Dermis blood vessel endothelial cell (primary cell): ENCODE measurements around the gene FURIN. TPM values are rescaled to one million over a fixed set of nuclear protein-coding genes. Genes with fewer than 3 reads are reported as not detected.
"Not testable (repeated sequence)": the region's sequence is repeated elsewhere in the genome, so short reads cannot be mapped to it uniquely, and the experiment has no call there.

Source experiments
- DNase-seq: peaks from one replicate; pipeline ENCODE4 v3.0.0; 2010
- total RNA-seq: library from RNA; depleted of rRNA; stranded (reverse); fragments of >200 nt; gene quantifications from 2 replicates; pipeline ENCODE4 v1.2.3, GENCODE V29; 2014

Gene FURIN
- total RNA-seq, 1 donor from 2014 or later: 67.2 TPM

GRCh38 chr15:90883976-90884718 lies 15.8 kb downstream of the FURIN start, which contains the start of gene FES:
TSS of gene FES (plus strand) at chr15:90884504. CDS start at chr15:90885046, 542 bp downstream.
- DNase-seq: peak; percentile 77

- DNase-seq: peak; percentile 27
These were observed 16.5 kb downstream of the FURIN start for GRCh38 chr15:90884719-90885431.

DNA sequence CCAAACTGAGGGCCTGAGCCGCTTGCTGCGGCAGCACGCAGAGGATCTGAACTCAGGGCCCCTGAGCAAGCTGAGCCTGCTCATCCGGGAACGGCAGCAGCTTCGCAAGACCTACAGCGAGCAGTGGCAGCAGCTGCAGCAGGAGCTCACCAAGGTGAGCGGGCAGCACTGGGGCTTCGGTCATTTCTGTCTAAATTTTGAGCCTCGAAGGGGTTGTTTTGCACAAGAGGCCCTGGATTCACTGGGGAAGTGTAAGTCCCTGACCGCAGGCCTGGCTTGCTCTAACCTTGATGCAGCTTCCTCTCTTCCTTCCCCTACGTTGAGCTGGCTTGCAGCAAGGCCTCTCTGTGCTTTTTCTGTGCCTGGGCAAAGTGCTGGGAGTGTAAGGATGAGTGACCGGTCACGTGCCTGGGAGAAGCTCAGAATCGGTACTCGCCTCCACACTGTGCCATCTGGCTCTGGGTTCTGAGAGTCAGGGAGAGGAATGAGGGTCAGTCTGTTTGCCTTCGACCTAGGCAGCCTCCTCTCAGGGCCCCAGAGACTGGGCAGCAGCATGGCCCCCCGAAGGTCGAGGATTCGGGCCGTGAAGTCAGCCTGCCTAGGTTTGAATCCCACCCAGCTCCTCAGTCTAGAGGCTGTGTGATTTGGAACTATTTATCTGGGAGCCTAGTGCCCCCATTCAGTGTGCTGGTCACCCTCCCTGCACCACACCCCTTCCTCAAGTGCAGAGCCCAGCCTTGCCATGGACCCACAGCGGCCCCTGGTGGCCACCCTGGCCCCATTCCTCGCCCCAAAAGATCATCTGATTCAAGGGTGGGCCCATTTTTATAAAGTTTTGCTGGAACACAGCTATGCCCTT lies 17.3 kb downstream of the FURIN start:
- DNase-seq: peak; percentile 85

DNA sequence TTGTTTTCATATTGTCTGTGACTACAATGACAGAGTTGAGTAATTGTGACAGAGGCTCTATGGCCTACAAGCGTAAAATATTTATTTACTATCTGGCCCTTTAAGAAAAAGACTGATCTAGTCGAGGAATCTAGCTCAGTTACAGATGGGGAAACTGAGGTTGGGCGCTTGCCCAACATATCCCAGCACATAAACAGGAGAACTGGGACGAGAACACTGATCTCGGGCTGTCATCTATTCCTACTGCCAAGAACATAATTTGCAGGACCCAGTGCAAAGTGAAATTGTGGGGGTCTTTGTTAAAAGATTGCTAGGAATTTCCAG lies 17.9 kb downstream of the FURIN start:
- no peak for DNase-seq

DNA sequence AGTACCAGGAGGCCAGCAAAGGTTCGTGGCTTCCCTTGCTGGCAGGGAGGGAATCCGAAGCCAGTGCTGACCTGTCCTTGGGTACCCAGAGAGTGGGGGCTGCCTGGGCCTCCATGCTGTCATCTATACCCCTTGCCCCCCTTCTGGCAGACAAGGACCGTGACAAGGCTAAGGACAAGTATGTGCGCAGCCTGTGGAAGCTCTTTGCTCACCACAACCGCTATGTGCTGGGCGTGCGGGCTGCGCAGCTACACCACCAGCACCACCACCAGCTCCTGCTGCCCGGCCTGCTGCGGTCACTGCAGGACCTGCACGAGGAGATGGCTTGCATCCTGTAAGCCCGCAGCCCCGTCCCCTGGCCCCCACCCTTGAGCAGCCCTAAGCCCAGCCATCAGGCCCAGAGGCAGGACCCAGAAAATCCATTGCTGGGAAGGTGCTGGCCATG lies 18.7 kb downstream of the FURIN start:
- no peak for DNase-seq

- no peak for DNase-seq
These were observed 20.9 kb downstream of the FURIN start for GRCh38 chr15:90889313-90889730.

- no peak for DNase-seq
These were observed 21.5 kb downstream of the FURIN start for GRCh38 chr15:90889736-90890456.

DNA sequence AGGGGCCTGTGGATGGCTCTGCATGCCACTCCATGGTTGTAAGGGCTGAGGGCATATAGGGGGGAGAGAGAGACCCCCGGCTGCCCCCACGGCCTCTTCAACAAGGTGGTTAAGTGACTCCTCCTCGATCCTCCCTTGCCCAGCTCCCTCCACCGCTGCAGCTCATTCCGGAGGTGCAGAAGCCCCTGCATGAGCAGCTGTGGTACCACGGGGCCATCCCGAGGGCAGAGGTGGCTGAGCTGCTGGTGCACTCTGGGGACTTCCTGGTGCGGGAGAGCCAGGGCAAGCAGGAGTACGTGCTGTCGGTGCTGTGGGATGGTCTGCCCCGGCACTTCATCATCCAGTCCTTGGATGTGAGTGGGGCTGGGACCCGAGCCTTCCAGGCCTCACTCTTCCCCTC lies 22.5 kb downstream of the FURIN start:
- no peak for DNase-seq

- no peak for DNase-seq
These were observed 23.1 kb downstream of the FURIN start for GRCh38 chr15:90891346-90891949.

DNA sequence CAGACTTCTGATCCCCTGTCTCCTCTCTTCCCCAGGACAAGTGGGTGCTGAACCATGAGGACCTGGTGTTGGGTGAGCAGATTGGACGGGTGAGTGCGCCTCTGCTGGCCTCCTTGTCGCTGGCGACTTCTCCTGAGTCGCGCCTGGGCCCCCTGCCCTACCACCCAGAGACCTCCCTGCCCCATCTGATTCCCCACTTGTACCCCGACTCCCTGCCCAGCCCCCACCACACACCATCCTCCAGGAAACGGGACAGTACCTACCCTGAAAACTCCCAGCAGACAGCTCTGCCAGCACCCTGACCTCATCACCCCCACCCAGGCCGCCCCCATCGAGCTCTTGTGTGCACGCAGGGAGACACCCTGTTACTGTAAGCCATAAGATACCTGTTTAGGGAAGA lies 23.6 kb downstream of the FURIN start:
- DNase-seq: no peak

- no peak for DNase-seq
These were observed 24.2 kb downstream of the FURIN start for GRCh38 chr15:90892498-90893174.

- no peak for DNase-seq
These were observed 25.0 kb downstream of the FURIN start for GRCh38 chr15:90893175-90894090.

- peak; percentile 44 for DNase-seq
These were observed 27.3 kb downstream of the FURIN start for GRCh38 chr15:90895571-90896117.

DNA sequence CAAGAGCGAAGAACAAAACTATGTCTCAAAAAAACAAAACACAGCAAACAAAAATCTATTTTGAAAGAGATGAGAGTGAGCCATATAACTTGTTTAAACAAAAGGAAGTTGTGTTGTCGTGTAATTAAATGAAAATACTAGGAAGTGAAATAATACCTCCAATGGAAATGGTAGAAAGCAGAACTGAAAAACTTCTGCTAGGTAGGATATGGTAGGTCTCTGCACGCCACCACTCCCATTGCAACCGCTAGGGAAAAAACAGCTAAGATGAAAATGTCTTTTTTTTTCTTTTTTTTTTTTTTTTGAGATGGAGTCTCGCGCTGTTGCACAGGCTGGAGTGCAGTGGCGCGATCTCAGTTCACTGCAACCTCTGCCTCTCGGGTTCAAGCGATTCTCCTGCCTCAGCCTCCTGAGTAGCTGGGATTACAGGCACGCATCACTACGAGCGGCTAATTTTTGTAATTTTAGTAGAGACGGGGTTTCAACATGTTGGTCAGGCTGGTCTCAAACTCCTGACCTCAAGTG lies 28.8 kb downstream of the FURIN start:
- DNase-seq: not testable (repeated sequence)

GRCh38 chr15:90901175-90902039 lies 33.0 kb downstream of the FURIN start:
- peak; percentile 7 for DNase-seq

- peak; percentile 83 for DNase-seq
These were observed 33.9 kb downstream of the FURIN start for GRCh38 chr15:90902040-90902839.

- DNase-seq: peak; percentile 62
These were observed 34.7 kb downstream of the FURIN start, which contains the start of gene MAN2A2 for GRCh38 chr15:90902840-90903732. TSS of gene MAN2A2 (plus strand) at chr15:90903302. CDS start at chr15:90904208, 906 bp downstream.
